Bone marrow (tissue), 2 donors: ENCODE results near the gene LRP1B.

Experiments used
- DNase-seq, 2 donors: peaks; one replicate each; lab custom pipeline; 2025; lab: John Stamatoyannopoulos, UW

The LRP1B gene

GRCh38 chr2:141694180-141694579 lies 436.6 kb downstream of the LRP1B start:
- DNase-seq, result no peak

- no peak for DNase-seq
These were observed 438.0 kb downstream of the LRP1B start for GRCh38 chr2:141692829-141693228.

GRCh38 chr2:141676139-141676538 lies 454.7 kb downstream of the LRP1B start:
- no peak for DNase-seq

- no peak for DNase-seq
These were observed 464.6 kb downstream of the LRP1B start for GRCh38 chr2:141666191-141666590.

- DNase-seq, result no peak
These were observed 470.6 kb downstream of the LRP1B start for GRCh38 chr2:141660232-141660631.

- DNase-seq, result no peak
These were observed 476.5 kb downstream of the LRP1B start for GRCh38 chr2:141654311-141654710.

- no peak for DNase-seq
These were observed 477.6 kb downstream of the LRP1B start for GRCh38 chr2:141653184-141653583.

GRCh38 chr2:141652308-141652707 lies 478.5 kb downstream of the LRP1B start:
- no peak for DNase-seq

- no peak for DNase-seq
These were observed 483.5 kb downstream of the LRP1B start for GRCh38 chr2:141647353-141647752.

GRCh38 chr2:141641462-141641861 lies 489.4 kb downstream of the LRP1B start:
- no peak for DNase-seq

GRCh38 chr2:141639809-141640208 lies 491.0 kb downstream of the LRP1B start:
- no peak for DNase-seq

- DNase-seq, result no peak
These were observed 497.7 kb downstream of the LRP1B start for GRCh38 chr2:141633132-141633531.

- DNase-seq, result no peak
These were observed 500.3 kb downstream of the LRP1B start for GRCh38 chr2:141630407-141630930.

- DNase-seq, result no peak
These were observed 510.4 kb downstream of the LRP1B start for GRCh38 chr2:141620372-141620771.

GRCh38 chr2:141618457-141618856 lies 512.4 kb downstream of the LRP1B start:
- no peak for DNase-seq

- DNase-seq, result no peak
These were observed 518.8 kb downstream of the LRP1B start for GRCh38 chr2:141611981-141612380.

GRCh38 chr2:141611176-141611571 lies 519.6 kb downstream of the LRP1B start:
- no peak for DNase-seq

GRCh38 chr2:141610564-141611175 lies 520.1 kb downstream of the LRP1B start:
- no peak for DNase-seq

GRCh38 chr2:141605163-141605562 lies 525.7 kb downstream of the LRP1B start:
- no peak for DNase-seq

GRCh38 chr2:141601511-141602152 lies 529.2 kb downstream of the LRP1B start:
- DNase-seq, result no peak

GRCh38 chr2:141599721-141600120 lies 531.1 kb downstream of the LRP1B start:
- DNase-seq, result no peak

- DNase-seq, result no peak
These were observed 531.8 kb downstream of the LRP1B start for GRCh38 chr2:141598982-141599381.

GRCh38 chr2:141595316-141595920 lies 535.4 kb downstream of the LRP1B start:
- DNase-seq, result no peak
